ENCODE measurements around the gene GRK1. TPM values are rescaled to one million over a fixed set of nuclear protein-coding genes. Genes with fewer than 3 reads are reported as not detected.

The GRK1 gene
- total and polyA plus RNA-seq, 2 experiments from 2014 or later = 0.17 TPM; not detected in 1

DNA sequence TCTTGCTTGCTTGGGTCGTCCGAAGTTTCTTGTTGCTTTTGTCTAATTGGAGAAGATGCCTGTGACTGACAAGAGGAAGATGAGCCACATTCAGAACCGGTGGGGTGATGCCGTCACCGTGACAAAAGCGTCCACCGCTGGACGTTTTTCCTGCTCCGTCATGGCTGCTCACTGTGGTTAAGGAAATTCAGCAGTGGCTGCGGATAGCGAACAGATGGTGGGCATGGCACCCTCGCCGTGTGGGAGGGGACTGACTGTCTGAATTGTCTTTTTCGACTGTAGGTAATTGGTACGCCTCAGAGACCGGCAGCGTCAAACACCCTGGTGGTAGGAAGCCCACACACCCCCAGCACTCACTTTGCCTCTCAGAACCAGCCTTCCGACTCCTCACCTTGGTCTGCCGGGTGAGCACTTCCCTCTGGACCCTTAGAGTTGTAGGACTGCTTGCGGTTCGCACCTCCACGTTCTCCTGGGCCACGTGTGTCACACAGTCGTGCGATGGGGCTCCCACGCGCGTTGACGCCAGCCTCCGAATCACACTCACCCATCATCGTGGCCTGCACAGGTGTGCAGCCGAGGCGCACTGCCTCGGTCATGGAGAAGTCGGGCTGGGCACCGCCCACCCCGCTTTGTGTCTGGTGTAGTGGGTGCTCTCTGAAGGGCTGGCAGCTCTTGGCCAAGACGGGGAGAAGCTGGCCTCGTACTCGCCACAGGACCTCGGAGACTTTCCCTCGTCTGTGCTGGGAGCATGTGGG lies 35.5 kb upstream of the GRK1 start:
- WGBS (ENCODE audit: low lambda C conversion rate, missing lambda C conversion rate) = 96% methylated on average over 41 of the region's 42 CpGs
- no peaks in the 10 kb centered on the region for H3K9me2 ChIP-seq (replicated peaks; ENCODE audit: insufficient read depth)
- no peak overlapping the region for H3K27ac ChIP-seq
- H3K4me2 ChIP-seq = no peak overlapping the region
- no peaks in the 10 kb centered on the region for H3K36me3 ChIP-seq (replicated peaks; ENCODE audit: insufficient read depth, low read depth)
- TF ChIP-seq EZH2 (IDR thresholded peaks at IDR 0.05; ENCODE audit: borderline replicate concordance) (no peak), EZH2phosphoT487 (IDR thresholded peaks at IDR 0.05; ENCODE audit: low read depth, severe bottlenecking, unreplicated experiment) (no peak)
- TF ChIP-seq, protein P1, sequence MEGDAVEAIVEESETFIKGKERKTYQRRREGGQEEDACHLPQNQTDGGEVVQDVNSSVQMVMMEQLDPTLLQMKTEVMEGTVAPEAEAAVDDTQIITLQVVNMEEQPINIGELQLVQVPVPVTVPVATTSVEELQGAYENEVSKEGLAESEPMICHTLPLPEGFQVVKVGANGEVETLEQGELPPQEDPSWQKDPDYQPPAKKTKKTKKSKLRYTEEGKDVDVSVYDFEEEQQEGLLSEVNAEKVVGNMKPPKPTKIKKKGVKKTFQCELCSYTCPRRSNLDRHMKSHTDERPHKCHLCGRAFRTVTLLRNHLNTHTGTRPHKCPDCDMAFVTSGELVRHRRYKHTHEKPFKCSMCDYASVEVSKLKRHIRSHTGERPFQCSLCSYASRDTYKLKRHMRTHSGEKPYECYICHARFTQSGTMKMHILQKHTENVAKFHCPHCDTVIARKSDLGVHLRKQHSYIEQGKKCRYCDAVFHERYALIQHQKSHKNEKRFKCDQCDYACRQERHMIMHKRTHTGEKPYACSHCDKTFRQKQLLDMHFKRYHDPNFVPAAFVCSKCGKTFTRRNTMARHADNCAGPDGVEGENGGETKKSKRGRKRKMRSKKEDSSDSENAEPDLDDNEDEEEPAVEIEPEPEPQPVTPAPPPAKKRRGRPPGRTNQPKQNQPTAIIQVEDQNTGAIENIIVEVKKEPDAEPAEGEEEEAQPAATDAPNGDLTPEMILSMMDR (IDR thresholded peaks at IDR 0.05; ENCODE audit: poor library complexity) = no peak
- H3K4me1 ChIP-seq (ENCODE audit: insufficient read depth) = no peaks in the 10 kb centered on the region
- no peak overlapping the region for H2AFZ ChIP-seq
- no peak for DNase-seq (ENCODE audit: low spot score)
- no peaks in the 10 kb centered on the region for H4K20me1 ChIP-seq (ENCODE audit: insufficient read depth, poor library complexity, severe bottlenecking)
- H3K27me3 ChIP-seq = no peaks in the 10 kb centered on the region
- no peaks in the 10 kb centered on the region for H3K9me3 ChIP-seq (ENCODE audit: low read depth)
- H3K4me3 ChIP-seq = no peak overlapping the region
- H3K79me2 ChIP-seq = peaks cover 10% of the 10 kb centered on the region

DNA sequence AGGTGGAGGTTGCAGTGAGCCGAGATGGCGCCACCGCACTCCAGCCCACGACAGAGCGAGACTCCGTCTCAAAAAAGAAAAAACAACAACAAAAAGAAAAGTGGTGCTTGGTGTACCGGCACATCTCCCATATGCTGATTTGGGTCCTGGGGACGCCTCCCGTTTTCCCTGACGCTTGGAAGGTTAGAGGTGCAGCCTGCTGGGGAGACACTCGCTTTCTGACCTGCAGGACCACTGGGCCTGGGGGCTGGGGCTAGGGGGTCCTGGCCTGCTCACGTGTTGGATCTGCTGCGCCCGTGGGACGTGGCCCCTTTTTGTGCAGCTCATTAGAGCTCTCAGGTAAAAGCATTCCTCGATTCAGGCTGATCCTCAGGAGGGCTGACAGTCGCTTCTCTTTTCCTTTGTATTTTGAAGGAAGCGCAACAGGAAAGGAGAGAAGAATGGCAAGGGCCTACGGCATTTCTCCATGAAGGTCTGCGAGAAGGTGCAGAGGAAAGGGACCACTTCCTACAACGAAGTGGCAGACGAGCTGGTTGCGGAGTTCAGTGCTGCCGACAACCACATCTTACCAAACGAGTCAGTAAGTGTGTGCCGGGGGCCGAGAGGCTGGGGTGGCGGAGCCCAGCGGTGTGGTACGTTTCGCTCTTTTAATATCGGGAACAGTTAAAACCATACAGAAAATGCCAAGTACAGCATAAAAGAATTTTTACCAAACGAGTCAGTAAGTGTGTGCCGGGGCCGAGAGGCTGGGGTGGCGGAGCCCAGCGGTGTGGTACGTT lies 34.1 kb upstream of the GRK1 start:
- Histone ChIP-seq H2AFZ (no peak overlapping the region), H3K27me3 (no peaks in the 10 kb centered on the region), H4K20me1 (ENCODE audit: insufficient read depth, poor library complexity, severe bottlenecking) (no peaks in the 10 kb centered on the region), H3K36me3 (replicated peaks; ENCODE audit: insufficient read depth, low read depth) (no peaks in the 10 kb centered on the region), H3K4me1 (ENCODE audit: insufficient read depth) (no peaks in the 10 kb centered on the region), H3K9me3 (ENCODE audit: low read depth) (no peaks in the 10 kb centered on the region), H3K27ac (no peak overlapping the region), H3K9me2 (replicated peaks; ENCODE audit: insufficient read depth) (no peaks in the 10 kb centered on the region), H3K4me2 (no peak overlapping the region), H3K79me2 (peaks cover 7% of the 10 kb centered on the region), H3K4me3 (no peak overlapping the region)
- no peak for DNase-seq (ENCODE audit: low spot score)
- WGBS (ENCODE audit: low lambda C conversion rate, missing lambda C conversion rate) = 98% methylated on average over 38 of the region's 38 CpGs
- TF ChIP-seq EZH2 (IDR thresholded peaks at IDR 0.05; ENCODE audit: borderline replicate concordance) = no peak
- TF ChIP-seq, protein P1 (IDR thresholded peaks at IDR 0.05; ENCODE audit: poor library complexity) = no peak
- no peak for TF ChIP-seq EZH2phosphoT487 (IDR thresholded peaks at IDR 0.05; ENCODE audit: low read depth, severe bottlenecking, unreplicated experiment)

DNA sequence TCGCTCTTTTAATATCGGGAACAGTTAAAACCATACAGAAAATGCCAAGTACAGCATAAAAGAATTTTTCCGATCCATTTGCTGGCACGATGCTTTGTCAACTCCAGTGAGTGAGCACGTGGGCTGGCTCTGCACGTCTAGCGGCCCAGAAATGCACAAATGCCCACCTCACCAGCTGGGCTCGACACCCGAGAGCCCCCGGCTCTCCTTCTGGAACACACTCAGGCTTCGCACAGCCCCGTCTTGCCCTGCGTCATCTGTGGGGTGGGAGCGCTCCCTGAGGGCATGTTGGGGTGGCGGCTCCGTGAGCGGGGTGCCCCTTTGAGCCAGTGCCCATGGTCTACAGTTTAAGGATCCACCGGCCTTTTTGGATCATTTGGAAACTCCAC lies 33.5 kb upstream of the GRK1 start:
- no peak for TF ChIP-seq EZH2phosphoT487 (IDR thresholded peaks at IDR 0.05; ENCODE audit: low read depth, severe bottlenecking, unreplicated experiment)
- no peak for TF ChIP-seq EZH2 (IDR thresholded peaks at IDR 0.05; ENCODE audit: borderline replicate concordance)
- TF ChIP-seq, protein P1 (IDR thresholded peaks at IDR 0.05; ENCODE audit: poor library complexity) = no peak

More for the DNA sequence above, 33.5 kb upstream of the GRK1 start:
- no peak for DNase-seq (ENCODE audit: low spot score)
- H3K4me2 ChIP-seq = no peak overlapping the region
- no peaks in the 10 kb centered on the region for H3K9me3 ChIP-seq (ENCODE audit: low read depth)
- no peaks in the 10 kb centered on the region for H3K36me3 ChIP-seq (replicated peaks; ENCODE audit: insufficient read depth, low read depth)
- WGBS (ENCODE audit: low lambda C conversion rate, missing lambda C conversion rate) = 98% methylated on average over 18 of the region's 18 CpGs
- H3K27me3 ChIP-seq = no peaks in the 10 kb centered on the region
- no peaks in the 10 kb centered on the region for H4K20me1 ChIP-seq (ENCODE audit: insufficient read depth, poor library complexity, severe bottlenecking)
- H3K27ac ChIP-seq = no peak overlapping the region
- H3K9me2 ChIP-seq (replicated peaks; ENCODE audit: insufficient read depth) = no peaks in the 10 kb centered on the region
- H3K4me3 ChIP-seq = no peak overlapping the region
- no peak overlapping the region for H2AFZ ChIP-seq
- peaks cover 7% of the 10 kb centered on the region for H3K79me2 ChIP-seq
- H3K4me1 ChIP-seq (ENCODE audit: insufficient read depth) = no peaks in the 10 kb centered on the region

Data from hepatocyte (in vitro differentiated cells).